Caco-2 (cell line): ENCODE results near the gene NPTXR. TPM values are rescaled to one million over a fixed set of nuclear protein-coding genes. Genes with fewer than 3 reads are reported as not detected.

Source experiments
- BruUV-seq: library from RNA; stranded (reverse); fragments of 400-500 nt; replicated peaks from 2 replicates; lab custom pipeline; 2021; lab: Mats Ljungman, UMichigan
- CTCF ChIA-PET: fragments of 300-600 bp; sonication (Branson Sonifier 250); formaldehyde crosslinking; loops from one replicate; lab custom pipeline; 2022; ENCODE audit warnings: antibody characterized with exemption; lab: Charles Lee
- POLR2A ChIA-PET: fragments of 300-600 bp; sonication (Branson Sonifier 250); formaldehyde crosslinking; loops from one replicate; lab custom pipeline; 2022; ENCODE audit warnings: antibody characterized with exemption; lab: Charles Lee
- DNase-seq, 2 experiments: peaks; one replicate each; pipeline versions ENCODE4 v3.0.0 to v3.0.0-alpha.2; 2020 to 2022
- H3K27me3 ChIP-seq: replicated peaks from 2 replicates; pipeline ENCODE4 v1.6.0; 2011; ENCODE audit warnings: low read length; ENCODE audit not compliant: control insufficient read depth, insufficient read depth
- H3K36me3 ChIP-seq: 2 replicates; pipeline ENCODE4 v1.5.1; 2011; ENCODE audit warnings: low read length; ENCODE audit not compliant: control insufficient read depth, insufficient read depth
- H3K4me1 ChIP-seq: fragments of 250-450 bp; sonication (Bioruptor Pico); 2 replicates; pipeline ENCODE4 v1.5.1; 2020; ENCODE audit warnings: mild to moderate bottlenecking
- H3K4me3 ChIP-seq: 2 replicates; pipeline ENCODE4 v1.5.1; 2011; ENCODE audit warnings: low read depth, mild to moderate bottlenecking, control low read depth, low read length
- H3K9me3 ChIP-seq: fragments of 250-450 bp; sonication (Bioruptor Pico); 2 replicates; pipeline ENCODE4 v1.5.1; 2020; ENCODE audit warnings: mild to moderate bottlenecking, moderate library complexity
- H3K27ac Mint-ChIP-seq: one replicate; pipeline ENCODE4 v1.8.0; 2022; ENCODE audit warnings: mixed read lengths; ENCODE audit not compliant: unreplicated experiment
- H3K27me3 Mint-ChIP-seq: one replicate; pipeline ENCODE4 v1.8.0; 2022; ENCODE audit warnings: mixed read lengths; ENCODE audit not compliant: insufficient read depth, unreplicated experiment
- H3K36me3 Mint-ChIP-seq: one replicate; pipeline ENCODE4 v1.8.0; 2022; ENCODE audit warnings: mild to moderate bottlenecking, mixed read lengths; ENCODE audit not compliant: insufficient read depth, unreplicated experiment
- H3K4me1 Mint-ChIP-seq: one replicate; pipeline ENCODE4 v1.8.0; 2022; ENCODE audit warnings: low read depth, mixed read lengths; ENCODE audit not compliant: unreplicated experiment
- H3K4me3 Mint-ChIP-seq: one replicate; pipeline ENCODE4 v1.8.0; 2022; ENCODE audit warnings: mild to moderate bottlenecking, moderate library complexity, mixed read lengths; ENCODE audit not compliant: unreplicated experiment
- H3K9me3 Mint-ChIP-seq: one replicate; pipeline ENCODE4 v1.8.0; 2022; ENCODE audit warnings: mixed read lengths; ENCODE audit not compliant: unreplicated experiment
- CTCF ChIP-seq, 2 experiments: fragments of 200-600 bp in 1 of 2; IDR thresholded peaks; 1 replicate in 1 of 2; 2 replicates in 1 of 2; pipeline versions ENCODE4 v1.5.1 to v1.8.0; 2011 to 2022; ENCODE audit warnings: antibody characterized with exemption in 1 of 2, control low read depth in 1 of 2, inconsistent platforms in 1 of 2, low read depth in 1 of 2, low read length in 1 of 2, mild to moderate bottlenecking in 1 of 2, moderate library complexity in 1 of 2; ENCODE audit not compliant: insufficient read depth in 1 of 2, severe bottlenecking in 1 of 2, unreplicated experiment in 1 of 2
- intact Hi-C: fragments of 100-400 bp; cut with micrococcal nuclease; formaldehyde crosslinking; loops from one replicate; pipeline ENCODE4 v1.10.0; 2022; ENCODE audit not compliant: unreplicated experiment
- total RNA-seq: library from RNA; stranded (reverse); gene quantifications from 2 replicates; pipeline ENCODE4 v1.2.3, GENCODE V29; 2022

The NPTXR gene
- total RNA-seq, 1 experiment from 2014 or later = 16.4 TPM

GRCh38 chr22:38841635-38842034 lies 2.2 kb downstream of the NPTXR start:
- TF ChIP-seq CTCF (IDR thresholded peaks at IDR 0.05; ENCODE audit: insufficient read depth in 1 of 2, low read depth in 1 of 2, low read length in 1 of 2, severe bottlenecking in 1 of 2, unreplicated experiment in 1 of 2) = no peak
- ChIA-PET POLR2A (no interaction called here), CTCF (no interaction called here)
- Mint-ChIP-seq H3K27me3 (peaks cover 4% of the 10 kb centered on the region), H3K27ac (no peak overlapping the region), H3K36me3 (peaks cover 6% of the 10 kb centered on the region), H3K4me3 (no peak overlapping the region), H3K9me3 (no peaks in the 10 kb centered on the region), H3K4me1 (no peaks in the 10 kb centered on the region)
- H3K27me3 ChIP-seq = no peaks in the 10 kb centered on the region
- H3K36me3 ChIP-seq = peaks cover 1% of the 10 kb centered on the region; the same call in 1 of the 2 replicates
- BruUV-seq = no TSS peak
- DNase-seq = no peak
- intact Hi-C loops = loop anchor here (5.0 kb wide), 1 partner anchor 74 kb away; no protein-coding TSS in a partner anchor
- no peak overlapping the region for H3K4me3 ChIP-seq
- H3K9me3 ChIP-seq = no peaks in the 10 kb centered on the region
- peaks cover 13% of the 10 kb centered on the region for H3K4me1 ChIP-seq

GRCh38 chr22:38841211-38841610 lies 2.6 kb downstream of the NPTXR start:
- BruUV-seq = no TSS peak
- ChIA-PET CTCF (no interaction called here), POLR2A (no interaction called here)
- TF ChIP-seq CTCF (IDR thresholded peaks at IDR 0.05; ENCODE audit: insufficient read depth in 1 of 2, low read depth in 1 of 2, low read length in 1 of 2, severe bottlenecking in 1 of 2, unreplicated experiment in 1 of 2) = no peak
- Histone ChIP-seq H3K4me3 (no peak overlapping the region), H3K27me3 (no peaks in the 10 kb centered on the region), H3K9me3 (no peaks in the 10 kb centered on the region), H3K4me1 (peaks cover 13% of the 10 kb centered on the region), H3K36me3 (peaks cover 1% of the 10 kb centered on the region; the same call in 1 of the 2 replicates)
- intact Hi-C loops = loop anchor here (5.0 kb wide), 1 partner anchor 74 kb away; no protein-coding TSS in a partner anchor
- Mint-ChIP-seq H3K36me3 (peaks cover 6% of the 10 kb centered on the region), H3K27ac (no peak overlapping the region), H3K9me3 (no peaks in the 10 kb centered on the region), H3K4me3 (no peak overlapping the region), H3K4me1 (no peaks in the 10 kb centered on the region), H3K27me3 (peaks cover 4% of the 10 kb centered on the region)
- no peak for DNase-seq

GRCh38 chr22:38840129-38840528 lies 3.7 kb downstream of the NPTXR start:
- H3K27me3 ChIP-seq = no peaks in the 10 kb centered on the region
- BruUV-seq = no TSS peak
- H3K4me3 ChIP-seq = no peak overlapping the region
- TF ChIP-seq CTCF (IDR thresholded peaks at IDR 0.05; ENCODE audit: insufficient read depth in 1 of 2, low read depth in 1 of 2, low read length in 1 of 2, severe bottlenecking in 1 of 2, unreplicated experiment in 1 of 2) = no peak
- H3K36me3 Mint-ChIP-seq = peaks cover 6% of the 10 kb centered on the region
- H3K27ac Mint-ChIP-seq = no peak overlapping the region
- H3K9me3 ChIP-seq = no peaks in the 10 kb centered on the region
- no peak overlapping the region for H3K4me3 Mint-ChIP-seq
- CTCF ChIA-PET = no interaction called here
- POLR2A ChIA-PET = no interaction called here
- DNase-seq = no peak
- no peaks in the 10 kb centered on the region for H3K9me3 Mint-ChIP-seq
- H3K36me3 ChIP-seq = peaks cover 1% of the 10 kb centered on the region; the same call in 1 of the 2 replicates
- H3K4me1 Mint-ChIP-seq = no peaks in the 10 kb centered on the region
- intact Hi-C loops = loop anchor here (5.0 kb wide), 1 partner anchor 73 kb away; no protein-coding TSS in a partner anchor
- peaks cover 4% of the 10 kb centered on the region for H3K27me3 Mint-ChIP-seq
- H3K4me1 ChIP-seq = peaks cover 9% of the 10 kb centered on the region
